ENCODE data around the gene CLMN. TPM values are rescaled to one million over a fixed set of nuclear protein-coding genes. Genes with fewer than 3 reads are reported as not detected.

CLMN gene
- polyA plus RNA-seq, 1 donor from 2014 or later, result 0.57 TPM

DNA sequence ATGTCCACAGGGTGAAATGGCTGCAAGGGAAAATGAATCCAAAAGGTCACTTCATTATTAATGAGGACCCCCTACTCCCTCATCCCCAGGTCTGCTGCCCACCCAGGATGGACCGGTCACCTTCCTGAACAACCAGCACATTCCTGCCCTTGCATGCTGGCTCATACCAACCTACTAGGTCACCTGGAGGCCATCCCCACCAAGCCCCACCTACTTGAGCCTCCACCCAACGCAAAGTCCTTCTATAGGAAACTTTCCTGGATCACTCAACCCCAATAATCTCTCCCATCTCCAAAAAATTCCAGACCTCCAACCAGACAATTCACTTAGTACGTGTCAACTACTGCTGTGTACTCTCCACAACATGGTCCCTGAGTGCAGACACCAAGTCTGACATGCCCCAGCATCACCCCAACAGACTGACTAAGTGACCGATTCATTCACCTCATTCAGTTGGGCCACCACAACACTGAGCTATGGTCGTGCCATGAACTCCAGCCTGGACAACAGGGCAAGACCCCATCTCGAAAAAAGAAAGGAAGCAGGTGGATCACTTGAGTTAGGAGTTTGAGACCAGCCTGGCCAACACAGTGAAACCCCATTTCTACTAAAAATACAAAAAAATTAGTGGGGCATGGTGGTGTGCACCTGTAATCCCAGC, 18.1 kb downstream of the CLMN start:
- Histone ChIP-seq H3K9ac (ENCODE audit: low read length) (no peak overlapping the region), H3K36me3 (ENCODE audit: insufficient read depth, low read length) (no peaks in the 10 kb centered on the region), H3K9me2 (ENCODE audit: insufficient read depth, low read length) (no peaks in the 10 kb centered on the region), H3K9me3 (ENCODE audit: low read length) (no peaks in the 10 kb centered on the region), H2AFZ (ENCODE audit: low read depth, low read length) (no peak overlapping the region), H3K4me3 (ENCODE audit: low read length) (no peak overlapping the region), H3F3A (ENCODE audit: insufficient read depth, low read length, poor library complexity, severe bottlenecking) (no peaks in the 10 kb centered on the region), H4K20me1 (ENCODE audit: insufficient read depth) (no peaks in the 10 kb centered on the region), H3K27ac (ENCODE audit: low read length) (no peak overlapping the region), H3K79me2 (replicated peaks; ENCODE audit: insufficient read depth, low read length) (no peaks in the 10 kb centered on the region), H3K4me2 (ENCODE audit: low read length) (no peak overlapping the region), H3K27me3 (ENCODE audit: insufficient read depth, low read depth, low read length) (no peaks in the 10 kb centered on the region)
- no peak for TF ChIP-seq MXI1 (conservative IDR thresholded peaks at IDR 0.05; ENCODE audit: poor library complexity, severe bottlenecking)
- no peak for TF ChIP-seq TAF1 (IDR thresholded peaks at IDR 0.05; ENCODE audit: low read depth)
- TF ChIP-seq CTCF (IDR thresholded peaks at IDR 0.05; ENCODE audit: poor library complexity, severe bottlenecking), result no peak
- TF ChIP-seq REST (IDR thresholded peaks at IDR 0.05; ENCODE audit: borderline replicate concordance), result no peak
- TF ChIP-seq POLR2AphosphoS5 (IDR thresholded peaks at IDR 0.05), result no peak
- no peak for TF ChIP-seq EP300 (conservative IDR thresholded peaks at IDR 0.05; ENCODE audit: poor library complexity, severe bottlenecking)

- no peak overlapping the region for H3K4me3 ChIP-seq (ENCODE audit: low read length)
- no peaks in the 10 kb centered on the region for H3K9me3 ChIP-seq (ENCODE audit: low read length)
- H3K27me3 ChIP-seq (ENCODE audit: insufficient read depth, low read depth, low read length), result no peaks in the 10 kb centered on the region
- H3K4me2 ChIP-seq (ENCODE audit: low read length), result no peak overlapping the region
- H4K20me1 ChIP-seq (ENCODE audit: insufficient read depth), result no peaks in the 10 kb centered on the region
- TF ChIP-seq RAD21 (conservative IDR thresholded peaks at IDR 0.05), result no peak
- TF ChIP-seq SMC3 (conservative IDR thresholded peaks at IDR 0.05; ENCODE audit: poor library complexity), result no peak
- no peak for TF ChIP-seq REST (IDR thresholded peaks at IDR 0.05; ENCODE audit: borderline replicate concordance)
- no peak for TF ChIP-seq EP300 (conservative IDR thresholded peaks at IDR 0.05; ENCODE audit: poor library complexity, severe bottlenecking)
- TF ChIP-seq POLR2AphosphoS5 (IDR thresholded peaks at IDR 0.05), result no peak
- TF ChIP-seq CTCF (IDR thresholded peaks at IDR 0.05; ENCODE audit: poor library complexity, severe bottlenecking), result no peak
- no peak for TF ChIP-seq TAF1 (IDR thresholded peaks at IDR 0.05; ENCODE audit: low read depth)
- no peak for TF ChIP-seq MXI1 (conservative IDR thresholded peaks at IDR 0.05; ENCODE audit: poor library complexity, severe bottlenecking)
- TF ChIP-seq EZH2 (IDR thresholded peaks at IDR 0.05; ENCODE audit: borderline replicate concordance, insufficient read depth, low read length, poor library complexity, severe bottlenecking), result no peak
- no peaks in the 10 kb centered on the region for H3K79me2 ChIP-seq (replicated peaks; ENCODE audit: insufficient read depth, low read length)
- no peaks in the 10 kb centered on the region for H3K36me3 ChIP-seq (ENCODE audit: insufficient read depth, low read length)
- no peaks in the 10 kb centered on the region for H3F3A ChIP-seq (ENCODE audit: insufficient read depth, low read length, poor library complexity, severe bottlenecking)
- H3K9me2 ChIP-seq (ENCODE audit: insufficient read depth, low read length), result no peaks in the 10 kb centered on the region
- no peak overlapping the region for H3K27ac ChIP-seq (ENCODE audit: low read length)
- no peak overlapping the region for H2AFZ ChIP-seq (ENCODE audit: low read depth, low read length)
- no peak overlapping the region for H3K9ac ChIP-seq (ENCODE audit: low read length)
Measured at GRCh38 chr14:95300697-95301526, 18.8 kb downstream of the CLMN start.

All from neural cell (in vitro differentiated cells).